H9 (cell line): ENCODE measurements around the gene DMD. TPM values are rescaled to one million over a fixed set of nuclear protein-coding genes. Genes with fewer than 3 reads are reported as not detected.

Source experiments
- DNase-seq: peaks from one replicate; pipeline ENCODE4 v3.0.0-alpha.2; 2017
- H2AFZ ChIP-seq: one replicate; pipeline ENCODE4 v1.6.1; 2013; ENCODE audit warnings: mild to moderate bottlenecking, low read length, control low read depth, moderate library complexity
- H2AK5ac ChIP-seq: 2 replicates; pipeline ENCODE4 v1.6.1; 2013; ENCODE audit warnings: low read length, control low read depth, mixed read lengths; ENCODE audit not compliant: insufficient read length
- H2BK120ac ChIP-seq: one replicate; pipeline ENCODE4 v1.6.1; 2013; ENCODE audit warnings: low read depth, mild to moderate bottlenecking, low read length, control low read depth, inconsistent platforms; ENCODE audit not compliant: poor library complexity, severe bottlenecking
- H2BK12ac ChIP-seq: 2 replicates; pipeline ENCODE4 v1.6.1; 2013; ENCODE audit warnings: low read length, control low read depth, mixed read lengths, low read depth; ENCODE audit not compliant: insufficient read length
- H2BK15ac ChIP-seq: 2 replicates; pipeline ENCODE4 v1.6.1; 2013; ENCODE audit warnings: low read depth, low read length, control low read depth
- H2BK20ac ChIP-seq: one replicate; pipeline ENCODE4 v1.6.1; 2013; ENCODE audit warnings: low read depth, mild to moderate bottlenecking, low read length, control low read depth, inconsistent platforms; ENCODE audit not compliant: poor library complexity, severe bottlenecking
- H2BK5ac ChIP-seq: 2 replicates; pipeline ENCODE4 v1.6.1; 2013; ENCODE audit warnings: low read length, control low read depth, mixed read lengths; ENCODE audit not compliant: insufficient read length
- H3K14ac ChIP-seq: 2 replicates; pipeline ENCODE4 v1.6.1; 2013; ENCODE audit warnings: low read length, control low read depth; ENCODE audit not compliant: insufficient read depth
- H3K18ac ChIP-seq: 2 replicates; pipeline ENCODE4 v1.6.1; 2013; ENCODE audit warnings: low read depth, mild to moderate bottlenecking, mixed read lengths, low read length, control low read depth; ENCODE audit not compliant: insufficient read length
- H3K23ac ChIP-seq: 2 replicates; pipeline ENCODE4 v1.6.1; 2013; ENCODE audit warnings: low read length, control low read depth, mixed read lengths, low read depth; ENCODE audit not compliant: insufficient read length
- H3K23me2 ChIP-seq: 2 replicates; pipeline ENCODE4 v1.6.1; 2013; ENCODE audit warnings: low read depth, mild to moderate bottlenecking, mixed read lengths, low read length, control low read depth; ENCODE audit not compliant: insufficient read length, poor library complexity, severe bottlenecking
- H3K27ac ChIP-seq: 2 replicates; pipeline ENCODE4 v1.5.1; 2013; ENCODE audit warnings: low read length, control low read depth, mixed read lengths, low read depth; ENCODE audit not compliant: insufficient read length
- H3K27me3 ChIP-seq: 2 replicates; pipeline ENCODE4 v1.6.1; 2013; ENCODE audit warnings: low read length, control low read depth, inconsistent platforms; ENCODE audit not compliant: insufficient read depth
- H3K4ac ChIP-seq: 2 replicates; pipeline ENCODE4 v1.6.1; 2013; ENCODE audit warnings: low read depth, mild to moderate bottlenecking, control low read depth, inconsistent platforms, low read length, moderate library complexity
- H3K4me1 ChIP-seq: 2 replicates; pipeline ENCODE4 v1.6.1; 2013; ENCODE audit warnings: low read length, control low read depth, inconsistent platforms; ENCODE audit not compliant: insufficient read depth
- H3K4me2 ChIP-seq: 2 replicates; pipeline ENCODE4 v1.6.1; 2013; ENCODE audit warnings: low read length, control low read depth, mixed read lengths; ENCODE audit not compliant: insufficient read length, insufficient read depth
- H3K56ac ChIP-seq: 2 replicates; pipeline ENCODE4 v1.6.1; 2013; ENCODE audit warnings: low read depth, mild to moderate bottlenecking, mixed read lengths, low read length, control low read depth; ENCODE audit not compliant: insufficient read length
- H3K79me1 ChIP-seq: 2 replicates; pipeline ENCODE4 v1.6.1; 2013; ENCODE audit warnings: low read depth, mild to moderate bottlenecking, moderate library complexity, low read length, control low read depth, inconsistent platforms; ENCODE audit not compliant: insufficient read depth, poor library complexity, severe bottlenecking
- H3K79me2 ChIP-seq: 2 replicates; pipeline ENCODE4 v1.6.1; 2013; ENCODE audit warnings: low read length, control low read depth, inconsistent platforms; ENCODE audit not compliant: insufficient read depth
- H3K9ac ChIP-seq: 2 replicates; pipeline ENCODE4 v1.6.1; 2013; ENCODE audit warnings: low read length, control low read depth, mixed read lengths; ENCODE audit not compliant: insufficient read length; ENCODE audit errors: extremely low read depth
- H3K9me3 ChIP-seq: one replicate; pipeline ENCODE4 v1.6.1; 2013; ENCODE audit warnings: low read depth, low read length, inconsistent platforms; ENCODE audit not compliant: control insufficient read depth
- H3T11ph ChIP-seq: one replicate; pipeline ENCODE4 v1.6.1; 2013; ENCODE audit warnings: mild to moderate bottlenecking, low read length, control low read depth, inconsistent platforms
- H4K20me1 ChIP-seq: one replicate; pipeline ENCODE4 v1.6.1; 2013; ENCODE audit not compliant: control insufficient read depth, insufficient read length, insufficient read depth
- H4K5ac ChIP-seq: 2 replicates; pipeline ENCODE4 v1.6.1; 2013; ENCODE audit warnings: low read depth, mild to moderate bottlenecking, mixed read lengths, low read length, control low read depth; ENCODE audit not compliant: insufficient read length
- H4K8ac ChIP-seq: replicated peaks from 2 replicates; pipeline ENCODE4 v1.6.1; 2013; ENCODE audit warnings: low read length, control low read depth, mixed read lengths, low read depth; ENCODE audit not compliant: insufficient read length
- H4K91ac ChIP-seq: 2 replicates; pipeline ENCODE4 v1.6.1; 2013; ENCODE audit warnings: low read depth, mild to moderate bottlenecking, moderate library complexity, mixed read lengths, low read length, control low read depth; ENCODE audit not compliant: insufficient read length
- H3K27ac Mint-ChIP-seq, 3 experiments: 2 replicates in 2 of 3; 3 replicates in 1 of 3; pipeline ENCODE4 v1.8.0; 2020 to 2021; ENCODE audit warnings: mixed read lengths in 3 of 3, mild to moderate bottlenecking in 1 of 3, moderate library complexity in 1 of 3
- H3K27me3 Mint-ChIP-seq: 2 replicates; pipeline ENCODE4 v1.8.0; 2021; ENCODE audit warnings: low read depth, mild to moderate bottlenecking, moderate library complexity, mixed read lengths
- H3K36me3 Mint-ChIP-seq, 3 experiments: 2 replicates in 2 of 3; 3 replicates in 1 of 3; pipeline ENCODE4 v1.8.0; 2020 to 2021; ENCODE audit warnings: low read depth in 3 of 3, mixed read lengths in 3 of 3; ENCODE audit not compliant: insufficient read depth in 1 of 3
- H3K4me1 Mint-ChIP-seq, 2 experiments: 2 replicates each; pipeline ENCODE4 v1.8.0; 2020; ENCODE audit warnings: mixed read lengths in 2 of 2
- H3K4me3 Mint-ChIP-seq, 2 experiments: 2 replicates in 1 of 2; 3 replicates in 1 of 2; pipeline ENCODE4 v1.8.0; 2020 to 2021; ENCODE audit warnings: mild to moderate bottlenecking in 2 of 2, mixed read lengths in 2 of 2, moderate library complexity in 1 of 2
- H3K9me3 Mint-ChIP-seq, 2 experiments: 2 replicates in 1 of 2; 3 replicates in 1 of 2; pipeline ENCODE4 v1.8.0; 2020; ENCODE audit warnings: mild to moderate bottlenecking in 2 of 2, mixed read lengths in 2 of 2, moderate library complexity in 1 of 2
- CTCF ChIP-seq: fragments of 200-600 bp; sonication (generic); conservative IDR thresholded peaks from 3 replicates; pipeline ENCODE4 v1.8.0; 2021; ENCODE audit warnings: antibody characterized with exemption, mild to moderate bottlenecking
- WGBS: extraction: QIAGEN DNeasy Blood & Tissue Kit; methylation state at CpG from one replicate; pipeline ENCODE4 v1.1.7; 2013; ENCODE audit warnings: missing lambda C conversion rate, low lambda C conversion rate, mixed read lengths; ENCODE audit not compliant: insufficient read length; ENCODE audit errors: extremely low coverage; 5-methylcytosine and 5-hydroxymethylcytosine counted together
- total RNA-seq: library from RNA; stranded (reverse); gene quantifications from 2 replicates; pipeline ENCODE4 v1.2.1, GENCODE V29; 2021

The DMD gene
- total RNA-seq, 1 experiment from 2014 or later, result 3.8 TPM

GRCh38 chrX:33065415-33065814 lies 145.9 kb downstream of the DMD start:
- Histone ChIP-seq H3K14ac (no peak overlapping the region), H3T11ph (no peak overlapping the region), H3K4me1 (no peaks in the 10 kb centered on the region), H3K18ac (no peak overlapping the region), H3K4ac (no peak overlapping the region), H3K23ac (no peak overlapping the region), H4K5ac (no peak overlapping the region), H2AK5ac (no peak overlapping the region), H4K8ac (no peak overlapping the region), H3K56ac (no peak overlapping the region), H2BK12ac (no peak overlapping the region), H3K9ac (no peak overlapping the region), H3K27ac (no peak overlapping the region), H3K4me2 (no peak overlapping the region), H2BK20ac (no peak overlapping the region), H3K79me2 (no peaks in the 10 kb centered on the region), H3K79me1 (no peaks in the 10 kb centered on the region), H2AFZ (no peak overlapping the region), H3K9me3 (no peaks in the 10 kb centered on the region), H3K23me2 (no peaks in the 10 kb centered on the region), H2BK5ac (no peak overlapping the region), H2BK15ac (no peak overlapping the region), H3K27me3 (no peaks in the 10 kb centered on the region), H2BK120ac (no peak overlapping the region), H4K91ac (no peak overlapping the region), H4K20me1 (no peaks in the 10 kb centered on the region)
- Mint-ChIP-seq H3K4me3 (no peak overlapping the region), H3K27ac (no peak overlapping the region), H3K27me3 (no peaks in the 10 kb centered on the region), H3K4me1 (no peaks in the 10 kb centered on the region), H3K36me3 (no peaks in the 10 kb centered on the region), H3K9me3 (no peaks in the 10 kb centered on the region)
- DNase-seq, result no peak
- WGBS, result no CpG with 5 or more reads among the region's 1 CpG
- TF ChIP-seq CTCF, result no peak
